Choroid plexus epithelial cell (primary cell): ENCODE results near the gene NATD1.
A peak's percentile ranks its signal among the peaks of the same experiment; 100 is the strongest.

ENCODE experiments used
- DNase-seq: peaks from one replicate; pipeline ENCODE4 v3.0.0-alpha.2; 2010; ENCODE audit warnings: low read depth
- H3K4me3 ChIP-seq: 2 replicates; pipeline ENCODE4 v1.5.1; 2011; ENCODE audit warnings: low read depth, mild to moderate bottlenecking, control low read depth, low read length, moderate library complexity
- TF ChIP-seq, protein P1 (sequence below): conservative IDR thresholded peaks from 2 replicates; pipeline ENCODE4 v1.5.1; 2011; ENCODE audit warnings: low read depth, mild to moderate bottlenecking, control low read depth, inconsistent platforms, low read length, moderate library complexity

The NATD1 gene

DNA sequence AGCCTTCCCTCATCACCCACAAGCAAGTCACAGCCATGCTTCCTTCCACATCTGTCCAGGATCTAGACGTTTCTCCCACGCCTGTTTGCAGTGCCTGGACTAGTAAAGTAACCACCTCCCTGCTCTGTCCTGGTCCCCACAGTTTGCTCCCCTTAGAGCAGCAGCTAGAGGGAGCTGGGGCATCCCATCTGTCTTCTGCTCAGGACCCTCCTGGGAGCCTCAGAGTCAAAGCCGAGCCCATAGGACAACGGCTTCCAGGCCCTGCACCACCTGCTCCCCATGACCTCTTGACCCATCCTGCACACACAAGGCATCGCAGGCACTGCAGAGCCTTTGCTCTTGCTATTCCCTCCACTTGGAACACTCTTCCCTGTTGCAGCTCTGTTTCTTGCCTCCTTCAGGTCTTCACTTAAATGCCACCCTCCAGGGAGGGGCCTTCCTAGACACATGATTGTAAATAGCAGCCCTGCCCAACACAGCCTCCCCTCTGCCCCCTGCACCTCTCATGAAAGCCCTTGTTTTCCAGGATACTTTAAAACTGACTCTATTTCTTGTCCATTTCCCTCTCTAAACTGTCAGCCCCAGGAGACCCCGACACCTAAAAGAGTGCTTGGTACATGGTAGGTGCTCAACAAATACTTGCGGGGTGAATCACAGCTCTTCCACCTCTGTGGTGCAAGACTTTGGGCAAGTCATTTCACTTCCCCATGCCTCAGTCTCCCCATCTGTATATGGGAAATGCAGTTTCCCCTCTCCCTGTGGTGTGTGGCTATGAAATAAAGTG, 3.1 kb downstream of the NATD1 start:
- no peak overlapping the region for H3K4me3 ChIP-seq
- TF ChIP-seq, protein P1, sequence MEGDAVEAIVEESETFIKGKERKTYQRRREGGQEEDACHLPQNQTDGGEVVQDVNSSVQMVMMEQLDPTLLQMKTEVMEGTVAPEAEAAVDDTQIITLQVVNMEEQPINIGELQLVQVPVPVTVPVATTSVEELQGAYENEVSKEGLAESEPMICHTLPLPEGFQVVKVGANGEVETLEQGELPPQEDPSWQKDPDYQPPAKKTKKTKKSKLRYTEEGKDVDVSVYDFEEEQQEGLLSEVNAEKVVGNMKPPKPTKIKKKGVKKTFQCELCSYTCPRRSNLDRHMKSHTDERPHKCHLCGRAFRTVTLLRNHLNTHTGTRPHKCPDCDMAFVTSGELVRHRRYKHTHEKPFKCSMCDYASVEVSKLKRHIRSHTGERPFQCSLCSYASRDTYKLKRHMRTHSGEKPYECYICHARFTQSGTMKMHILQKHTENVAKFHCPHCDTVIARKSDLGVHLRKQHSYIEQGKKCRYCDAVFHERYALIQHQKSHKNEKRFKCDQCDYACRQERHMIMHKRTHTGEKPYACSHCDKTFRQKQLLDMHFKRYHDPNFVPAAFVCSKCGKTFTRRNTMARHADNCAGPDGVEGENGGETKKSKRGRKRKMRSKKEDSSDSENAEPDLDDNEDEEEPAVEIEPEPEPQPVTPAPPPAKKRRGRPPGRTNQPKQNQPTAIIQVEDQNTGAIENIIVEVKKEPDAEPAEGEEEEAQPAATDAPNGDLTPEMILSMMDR = peak; percentile 15
- DNase-seq = no peak

DNA sequence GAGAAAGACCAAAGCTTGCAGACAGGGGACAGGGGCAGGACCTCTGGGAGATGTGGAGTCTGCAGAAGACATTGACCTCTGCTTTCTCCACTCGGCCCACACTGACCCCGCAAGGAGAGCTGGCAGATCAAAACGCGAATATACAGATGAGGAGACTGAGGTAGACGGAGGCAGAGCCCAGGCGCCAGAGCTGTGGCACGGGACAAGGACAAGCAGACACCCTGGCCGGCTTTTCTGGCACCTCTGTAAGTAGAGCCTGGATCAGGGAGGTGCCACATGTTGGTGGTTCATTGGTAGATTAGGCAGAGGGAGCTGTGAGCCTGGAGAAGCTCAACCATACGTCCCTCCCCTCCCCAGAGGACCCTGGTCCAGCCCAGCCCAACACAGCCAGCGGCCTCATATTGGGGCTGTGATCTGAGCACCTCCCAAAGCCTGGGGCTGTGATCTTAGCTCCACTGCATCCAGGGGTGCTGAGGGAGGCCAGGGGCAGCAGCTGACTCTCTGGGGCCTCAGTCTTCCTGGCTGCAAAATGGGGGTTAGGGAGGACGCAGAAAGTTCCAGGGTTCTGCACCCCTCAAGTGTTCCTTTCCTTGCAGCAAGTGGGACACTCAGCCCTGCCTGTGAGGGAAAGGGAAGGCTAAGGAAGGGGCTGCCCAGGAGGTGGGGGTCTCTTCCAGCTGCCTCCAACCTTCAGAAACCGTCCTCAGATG, 4.0 kb downstream of the NATD1 start:
- no peak for DNase-seq
- H3K4me3 ChIP-seq = no peak overlapping the region
- TF ChIP-seq, protein P1 = no peak

DNA sequence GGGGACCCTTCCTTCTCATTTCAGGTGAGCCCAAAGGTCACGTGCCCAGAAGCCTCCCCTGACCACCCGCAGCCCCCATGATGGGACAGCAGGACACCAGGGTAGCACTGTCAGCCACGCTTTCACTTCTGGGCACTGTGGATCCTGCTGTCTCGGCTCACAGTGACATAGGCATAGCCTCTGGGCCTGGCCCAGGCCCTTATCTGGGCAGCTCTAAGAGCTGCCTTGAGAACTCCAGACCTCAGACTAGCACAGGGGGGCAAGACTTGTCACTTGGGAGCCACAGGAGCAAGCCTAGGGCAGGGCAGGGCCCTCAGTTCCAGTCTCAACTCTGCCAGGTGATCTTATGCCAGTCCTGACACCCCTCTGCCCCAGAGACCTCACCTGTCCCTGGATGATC, 4.7 kb downstream of the NATD1 start:
- no peak overlapping the region for H3K4me3 ChIP-seq
- TF ChIP-seq, protein P1 = no peak
- DNase-seq = no peak

DNA sequence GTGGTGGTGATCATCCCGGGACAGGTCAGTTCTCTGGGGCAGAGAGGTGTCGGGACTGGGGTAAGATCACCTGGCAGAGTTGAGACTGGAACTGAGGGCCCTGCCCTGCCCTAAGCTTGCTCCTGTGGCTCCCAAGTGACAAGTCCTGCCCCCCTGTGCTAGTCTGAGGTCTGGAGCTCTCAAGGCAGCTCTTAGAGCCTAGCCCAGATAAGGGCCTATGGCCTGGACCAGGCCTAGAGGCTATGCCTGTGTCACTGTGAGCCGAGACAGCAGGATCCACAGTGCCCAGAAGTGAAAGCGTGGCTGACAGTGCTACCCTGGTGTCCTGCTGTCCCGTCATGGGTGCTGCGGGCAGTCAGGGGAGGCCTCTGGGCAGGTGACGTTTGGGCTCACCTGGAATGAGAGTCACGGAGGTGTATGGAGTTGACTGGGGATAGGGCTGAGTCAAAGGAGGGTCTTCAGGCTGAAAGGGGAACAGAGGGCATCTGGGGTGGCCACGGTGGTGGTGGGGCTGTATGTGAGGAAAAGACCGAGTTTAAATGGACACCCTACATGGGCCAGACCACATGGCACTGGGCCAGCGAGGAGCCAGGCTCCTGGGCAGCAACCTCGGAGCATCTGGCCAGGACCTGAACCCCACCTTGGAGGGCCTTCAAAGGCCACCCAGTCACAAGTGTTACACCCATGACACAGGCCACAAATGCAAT, 5.5 kb downstream of the NATD1 start:
- no peak for DNase-seq
- no peak overlapping the region for H3K4me3 ChIP-seq
- TF ChIP-seq, protein P1 = no peak

DNA sequence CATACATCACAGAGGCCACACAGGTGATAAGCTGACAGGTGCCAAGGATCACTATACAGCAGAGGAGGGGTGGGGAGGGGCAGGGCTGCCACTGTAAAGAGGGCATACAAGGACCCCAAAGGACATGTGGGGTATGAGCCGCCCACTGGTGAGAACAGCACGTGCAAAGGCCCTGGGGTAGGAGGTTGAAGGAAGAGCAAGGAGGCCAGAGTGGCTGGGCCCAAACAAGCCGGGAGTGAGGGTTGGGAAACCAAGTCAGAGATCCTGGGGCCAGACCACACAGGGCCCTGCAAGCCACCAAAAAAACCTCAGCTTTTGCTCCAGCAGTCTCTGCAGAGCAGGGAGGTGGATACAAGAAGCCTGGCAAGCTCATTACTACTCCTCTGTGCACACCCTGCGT, 6.5 kb downstream of the NATD1 start:
- no peak for DNase-seq
- H3K4me3 ChIP-seq = no peak overlapping the region
- TF ChIP-seq, protein P1 = no peak

DNA sequence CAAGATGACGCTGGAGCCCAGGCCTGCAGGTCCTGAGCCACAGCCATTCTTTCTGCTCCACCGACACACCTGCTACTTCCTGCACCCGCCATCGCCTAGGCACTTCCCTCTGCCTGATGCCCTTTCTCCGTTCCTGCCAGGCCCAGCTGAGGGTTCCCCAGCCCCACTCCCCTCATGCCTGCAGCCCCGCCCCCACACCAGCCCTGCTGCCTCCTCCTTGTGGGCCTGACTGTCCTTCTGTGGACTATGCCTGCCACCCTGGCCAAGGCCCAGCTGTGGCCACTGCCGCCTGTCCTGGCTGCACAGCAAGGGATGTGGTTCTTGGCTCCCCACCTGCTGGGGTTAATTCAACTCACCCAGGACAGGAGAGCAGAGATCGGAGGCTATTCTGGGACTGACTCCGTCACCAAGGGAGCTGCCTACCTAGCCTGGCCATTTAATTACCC, 7.5 kb downstream of the NATD1 start:
- no peak for DNase-seq
- no peak overlapping the region for H3K4me3 ChIP-seq
- TF ChIP-seq, protein P1 = no peak
